Measurements from ENCODE around the gene CP. TPM values are rescaled to one million over a fixed set of nuclear protein-coding genes. Genes with fewer than 3 reads are reported as not detected.

CP gene
- total and polyA plus RNA-seq, 2 experiments from 2014 or later: 2.8 to 3.6 TPM

DNA sequence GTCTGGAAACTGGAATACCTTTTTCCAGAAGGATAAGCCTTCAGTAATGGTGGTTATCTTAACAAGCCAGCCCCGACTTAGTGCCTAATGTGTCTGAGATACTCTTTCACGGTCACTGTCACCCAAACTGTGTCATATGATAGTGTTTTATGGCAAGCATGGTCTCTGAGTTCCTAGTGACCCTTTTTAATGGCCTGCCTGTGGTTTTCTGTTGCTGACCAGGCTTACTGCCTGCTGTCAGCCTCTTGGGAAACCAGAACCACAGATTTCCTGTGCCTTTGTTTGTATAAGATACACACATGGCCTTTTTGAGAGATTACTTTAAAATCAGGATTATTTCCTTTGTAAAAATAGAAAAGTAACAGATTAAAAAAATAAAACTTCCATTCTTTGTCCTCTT, 69.8 kb downstream of the CP start:
- TF ChIP-seq, protein P1, sequence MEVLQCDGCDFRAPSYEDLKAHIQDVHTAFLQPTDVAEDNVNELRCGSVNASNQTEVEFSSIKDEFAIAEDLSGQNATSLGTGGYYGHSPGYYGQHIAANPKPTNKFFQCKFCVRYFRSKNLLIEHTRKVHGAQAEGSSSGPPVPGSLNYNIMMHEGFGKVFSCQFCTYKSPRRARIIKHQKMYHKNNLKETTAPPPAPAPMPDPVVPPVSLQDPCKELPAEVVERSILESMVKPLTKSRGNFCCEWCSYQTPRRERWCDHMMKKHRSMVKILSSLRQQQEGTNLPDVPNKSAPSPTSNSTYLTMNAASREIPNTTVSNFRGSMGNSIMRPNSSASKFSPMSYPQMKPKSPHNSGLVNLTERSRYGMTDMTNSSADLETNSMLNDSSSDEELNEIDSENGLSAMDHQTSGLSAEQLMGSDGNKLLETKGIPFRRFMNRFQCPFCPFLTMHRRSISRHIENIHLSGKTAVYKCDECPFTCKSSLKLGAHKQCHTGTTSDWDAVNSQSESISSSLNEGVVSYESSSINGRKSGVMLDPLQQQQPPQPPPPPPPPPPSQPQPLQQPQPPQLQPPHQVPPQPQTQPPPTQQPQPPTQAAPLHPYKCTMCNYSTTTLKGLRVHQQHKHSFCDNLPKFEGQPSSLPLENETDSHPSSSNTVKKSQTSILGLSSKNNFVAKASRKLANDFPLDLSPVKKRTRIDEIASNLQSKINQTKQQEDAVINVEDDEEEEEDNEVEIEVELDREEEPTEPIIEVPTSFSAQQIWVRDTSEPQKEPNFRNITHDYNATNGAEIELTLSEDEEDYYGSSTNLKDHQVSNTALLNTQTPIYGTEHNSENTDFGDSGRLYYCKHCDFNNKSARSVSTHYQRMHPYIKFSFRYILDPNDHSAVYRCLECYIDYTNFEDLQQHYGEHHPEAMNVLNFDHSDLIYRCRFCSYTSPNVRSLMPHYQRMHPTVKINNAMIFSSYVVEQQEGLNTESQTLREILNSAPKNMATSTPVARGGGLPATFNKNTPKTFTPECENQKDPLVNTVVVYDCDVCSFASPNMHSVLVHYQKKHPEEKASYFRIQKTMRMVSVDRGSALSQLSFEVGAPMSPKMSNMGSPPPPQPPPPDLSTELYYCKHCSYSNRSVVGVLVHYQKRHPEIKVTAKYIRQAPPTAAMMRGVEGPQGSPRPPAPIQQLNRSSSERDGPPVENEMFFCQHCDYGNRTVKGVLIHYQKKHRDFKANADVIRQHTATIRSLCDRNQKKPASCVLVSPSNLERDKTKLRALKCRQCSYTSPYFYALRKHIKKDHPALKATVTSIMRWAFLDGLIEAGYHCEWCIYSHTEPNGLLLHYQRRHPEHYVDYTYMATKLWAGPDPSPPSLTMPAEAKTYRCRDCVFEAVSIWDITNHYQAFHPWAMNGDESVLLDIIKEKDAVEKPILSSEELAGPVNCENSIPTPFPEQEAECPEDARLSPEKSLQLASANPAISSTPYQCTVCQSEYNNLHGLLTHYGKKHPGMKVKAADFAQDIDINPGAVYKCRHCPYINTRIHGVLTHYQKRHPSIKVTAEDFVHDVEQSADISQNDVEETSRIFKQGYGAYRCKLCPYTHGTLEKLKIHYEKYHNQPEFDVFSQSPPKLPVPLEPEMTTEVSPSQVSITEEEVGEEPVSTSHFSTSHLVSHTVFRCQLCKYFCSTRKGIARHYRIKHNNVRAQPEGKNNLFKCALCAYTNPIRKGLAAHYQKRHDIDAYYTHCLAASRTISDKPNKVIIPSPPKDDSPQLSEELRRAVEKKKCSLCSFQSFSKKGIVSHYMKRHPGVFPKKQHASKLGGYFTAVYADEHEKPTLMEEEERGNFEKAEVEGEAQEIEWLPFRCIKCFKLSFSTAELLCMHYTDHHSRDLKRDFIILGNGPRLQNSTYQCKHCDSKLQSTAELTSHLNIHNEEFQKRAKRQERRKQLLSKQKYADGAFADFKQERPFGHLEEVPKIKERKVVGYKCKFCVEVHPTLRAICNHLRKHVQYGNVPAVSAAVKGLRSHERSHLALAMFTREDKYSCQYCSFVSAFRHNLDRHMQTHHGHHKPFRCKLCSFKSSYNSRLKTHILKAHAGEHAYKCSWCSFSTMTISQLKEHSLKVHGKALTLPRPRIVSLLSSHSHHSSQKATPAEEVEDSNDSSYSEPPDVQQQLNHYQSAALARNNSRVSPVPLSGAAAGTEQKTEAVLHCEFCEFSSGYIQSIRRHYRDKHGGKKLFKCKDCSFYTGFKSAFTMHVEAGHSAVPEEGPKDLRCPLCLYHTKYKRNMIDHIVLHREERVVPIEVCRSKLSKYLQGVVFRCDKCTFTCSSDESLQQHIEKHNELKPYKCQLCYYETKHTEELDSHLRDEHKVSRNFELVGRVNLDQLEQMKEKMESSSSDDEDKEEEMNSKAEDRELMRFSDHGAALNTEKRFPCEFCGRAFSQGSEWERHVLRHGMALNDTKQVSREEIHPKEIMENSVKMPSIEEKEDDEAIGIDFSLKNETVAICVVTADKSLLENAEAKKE (CRISPR knock-in tag; IDR thresholded peaks at IDR 0.05): no peak
- peak; percentile 41 for TF ChIP-seq EZH2phosphoT487 (IDR thresholded peaks at IDR 0.05; ENCODE audit: unreplicated experiment)
- Mint-ChIP-seq H3K27me3 (ENCODE audit: insufficient read depth, low read depth, poor library complexity) (no peaks in the 10 kb centered on the region), H3K4me3 (no peak overlapping the region), H3K4me1 (peaks cover 7% of the 10 kb centered on the region), H3K9me3 (no peaks in the 10 kb centered on the region), H3K36me3 (ENCODE audit: low read depth) (peaks cover 50% of the 10 kb centered on the region), H3K27ac (peak overlapping the region; percentile 60; the same call in 1 of the 2 replicates)
- 0 out of 2 replicates have a peak, but pooled peaks cover 3% of the 10 kb centered on the region for H3F3A ChIP-seq (replicated peaks; ENCODE audit: low read depth)
- no peak overlapping the region for H2AFZ ChIP-seq
- no peaks in the 10 kb centered on the region for H4K20me1 ChIP-seq (replicated peaks; ENCODE audit: insufficient read depth)
- DNase-seq (ENCODE audit: low spot score): no peak
- H3K4me1 ChIP-seq (ENCODE audit: insufficient read depth): no peaks in the 10 kb centered on the region
- peaks cover 24% of the 10 kb centered on the region for H3K36me3 ChIP-seq (ENCODE audit: insufficient read depth)
- ATAC-seq: no peak
- H3K4me3 ChIP-seq: no peak overlapping the region
- H3K27ac ChIP-seq (ENCODE audit: low read depth): no peak overlapping the region
- H3K9me2 ChIP-seq (ENCODE audit: insufficient read depth): no peaks in the 10 kb centered on the region
- H3K27me3 ChIP-seq (ENCODE audit: insufficient read depth): no peaks in the 10 kb centered on the region
- H3K79me2 ChIP-seq (replicated peaks; ENCODE audit: insufficient read depth): no peaks in the 10 kb centered on the region
- no peak overlapping the region for H3K4me2 ChIP-seq

DNA sequence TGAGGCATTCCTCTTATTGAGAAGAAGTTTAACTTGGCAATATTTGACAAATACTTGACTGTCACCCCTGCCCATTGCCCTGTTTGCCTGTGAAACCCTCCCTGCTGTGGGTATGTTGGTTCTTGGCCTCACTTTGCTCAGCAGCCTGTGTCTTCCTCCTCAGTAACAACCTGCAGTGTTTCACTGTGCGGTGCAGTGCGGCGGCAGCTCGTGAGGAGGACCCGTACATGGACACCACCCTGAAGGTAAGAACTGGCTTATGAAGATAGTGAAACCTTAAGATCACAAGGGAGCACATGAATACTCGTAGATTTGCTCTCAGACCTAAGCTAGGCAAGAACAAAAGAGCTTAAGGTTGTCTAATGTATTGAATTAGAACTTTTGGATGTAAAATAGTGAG, 71.2 kb downstream of the CP start:
- DNase-seq (ENCODE audit: low spot score) (no peak), ATAC-seq (no peak)
- Mint-ChIP-seq H3K27ac (no peak overlapping the region), H3K27me3 (ENCODE audit: insufficient read depth, low read depth, poor library complexity) (no peaks in the 10 kb centered on the region), H3K4me3 (no peak overlapping the region), H3K36me3 (ENCODE audit: low read depth) (peaks cover 46% of the 10 kb centered on the region), H3K4me1 (peaks cover 7% of the 10 kb centered on the region; the same call in 2 of the 3 replicates), H3K9me3 (no peaks in the 10 kb centered on the region)
- H3K9me2 ChIP-seq (ENCODE audit: insufficient read depth): no peaks in the 10 kb centered on the region
- H4K20me1 ChIP-seq (replicated peaks; ENCODE audit: insufficient read depth): no peaks in the 10 kb centered on the region
- no peaks in the 10 kb centered on the region for H3K27me3 ChIP-seq (ENCODE audit: insufficient read depth)
- no peaks in the 10 kb centered on the region for H3K79me2 ChIP-seq (replicated peaks; ENCODE audit: insufficient read depth)
- no peak overlapping the region for H3K4me3 ChIP-seq
- H3K4me2 ChIP-seq: no peak overlapping the region
- peaks cover 27% of the 10 kb centered on the region for H3K36me3 ChIP-seq (ENCODE audit: insufficient read depth)
- H3K4me1 ChIP-seq (ENCODE audit: insufficient read depth): no peaks in the 10 kb centered on the region
- H3K27ac ChIP-seq (ENCODE audit: low read depth): no peak overlapping the region
- no peak overlapping the region for H2AFZ ChIP-seq
- 0 out of 2 replicates have a peak, but pooled peaks cover 4% of the 10 kb centered on the region for H3F3A ChIP-seq (replicated peaks; ENCODE audit: low read depth)
- TF ChIP-seq NANOG (IDR thresholded peaks at IDR 0.05; ENCODE audit: borderline replicate concordance) (no peak), STAT1 (IDR thresholded peaks at IDR 0.05; ENCODE audit: unreplicated experiment) (no peak), ZNF114 (CRISPR knock-in tag; IDR thresholded peaks at IDR 0.05) (no peak)
- TF ChIP-seq, protein P2, sequence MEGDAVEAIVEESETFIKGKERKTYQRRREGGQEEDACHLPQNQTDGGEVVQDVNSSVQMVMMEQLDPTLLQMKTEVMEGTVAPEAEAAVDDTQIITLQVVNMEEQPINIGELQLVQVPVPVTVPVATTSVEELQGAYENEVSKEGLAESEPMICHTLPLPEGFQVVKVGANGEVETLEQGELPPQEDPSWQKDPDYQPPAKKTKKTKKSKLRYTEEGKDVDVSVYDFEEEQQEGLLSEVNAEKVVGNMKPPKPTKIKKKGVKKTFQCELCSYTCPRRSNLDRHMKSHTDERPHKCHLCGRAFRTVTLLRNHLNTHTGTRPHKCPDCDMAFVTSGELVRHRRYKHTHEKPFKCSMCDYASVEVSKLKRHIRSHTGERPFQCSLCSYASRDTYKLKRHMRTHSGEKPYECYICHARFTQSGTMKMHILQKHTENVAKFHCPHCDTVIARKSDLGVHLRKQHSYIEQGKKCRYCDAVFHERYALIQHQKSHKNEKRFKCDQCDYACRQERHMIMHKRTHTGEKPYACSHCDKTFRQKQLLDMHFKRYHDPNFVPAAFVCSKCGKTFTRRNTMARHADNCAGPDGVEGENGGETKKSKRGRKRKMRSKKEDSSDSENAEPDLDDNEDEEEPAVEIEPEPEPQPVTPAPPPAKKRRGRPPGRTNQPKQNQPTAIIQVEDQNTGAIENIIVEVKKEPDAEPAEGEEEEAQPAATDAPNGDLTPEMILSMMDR (conservative IDR thresholded peaks at IDR 0.05; ENCODE audit: low read depth in 2 of 2): no peak
- TF ChIP-seq, protein P3, sequence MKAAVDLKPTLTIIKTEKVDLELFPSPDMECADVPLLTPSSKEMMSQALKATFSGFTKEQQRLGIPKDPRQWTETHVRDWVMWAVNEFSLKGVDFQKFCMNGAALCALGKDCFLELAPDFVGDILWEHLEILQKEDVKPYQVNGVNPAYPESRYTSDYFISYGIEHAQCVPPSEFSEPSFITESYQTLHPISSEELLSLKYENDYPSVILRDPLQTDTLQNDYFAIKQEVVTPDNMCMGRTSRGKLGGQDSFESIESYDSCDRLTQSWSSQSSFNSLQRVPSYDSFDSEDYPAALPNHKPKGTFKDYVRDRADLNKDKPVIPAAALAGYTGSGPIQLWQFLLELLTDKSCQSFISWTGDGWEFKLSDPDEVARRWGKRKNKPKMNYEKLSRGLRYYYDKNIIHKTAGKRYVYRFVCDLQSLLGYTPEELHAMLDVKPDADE (IDR thresholded peaks at IDR 0.05): no peak
